Islet precursor cell (in vitro differentiated cells): Measurements from ENCODE around the gene TTLL9.

Source experiments
- DNase-seq: peaks from one replicate; pipeline ENCODE4 v3.0.0-alpha.2; 2018

TTLL9 gene

DNA sequence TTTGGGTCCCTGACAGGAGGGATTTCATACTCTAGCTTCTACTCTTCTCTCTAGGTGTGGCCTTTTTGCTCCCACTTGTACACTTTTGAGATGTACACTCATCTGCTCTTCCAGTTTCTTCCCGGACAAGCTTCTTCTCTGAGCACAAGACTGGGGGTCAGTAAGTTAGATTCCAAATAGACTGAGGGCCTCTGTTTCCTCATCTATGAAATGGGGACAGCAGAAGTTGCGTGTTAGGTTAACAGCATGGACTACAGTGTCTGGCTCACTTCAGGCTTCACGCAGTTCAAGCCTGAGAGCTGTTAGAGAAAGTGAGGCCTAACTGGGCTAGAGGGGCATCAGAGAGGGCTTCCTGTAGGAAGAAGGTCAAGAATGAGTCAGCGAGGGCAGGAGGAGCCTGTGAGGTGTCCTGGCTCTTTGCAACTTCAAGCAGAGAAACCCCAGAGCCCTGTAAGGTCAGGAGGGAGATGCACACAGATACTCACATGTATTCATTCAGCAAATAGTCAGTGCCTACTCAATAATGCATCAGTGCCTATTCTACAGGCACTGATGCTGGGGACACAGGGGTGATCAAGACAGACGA, 118.1 kb downstream of the TTLL9 start:
- DNase-seq, result peak; percentile 72

DNA sequence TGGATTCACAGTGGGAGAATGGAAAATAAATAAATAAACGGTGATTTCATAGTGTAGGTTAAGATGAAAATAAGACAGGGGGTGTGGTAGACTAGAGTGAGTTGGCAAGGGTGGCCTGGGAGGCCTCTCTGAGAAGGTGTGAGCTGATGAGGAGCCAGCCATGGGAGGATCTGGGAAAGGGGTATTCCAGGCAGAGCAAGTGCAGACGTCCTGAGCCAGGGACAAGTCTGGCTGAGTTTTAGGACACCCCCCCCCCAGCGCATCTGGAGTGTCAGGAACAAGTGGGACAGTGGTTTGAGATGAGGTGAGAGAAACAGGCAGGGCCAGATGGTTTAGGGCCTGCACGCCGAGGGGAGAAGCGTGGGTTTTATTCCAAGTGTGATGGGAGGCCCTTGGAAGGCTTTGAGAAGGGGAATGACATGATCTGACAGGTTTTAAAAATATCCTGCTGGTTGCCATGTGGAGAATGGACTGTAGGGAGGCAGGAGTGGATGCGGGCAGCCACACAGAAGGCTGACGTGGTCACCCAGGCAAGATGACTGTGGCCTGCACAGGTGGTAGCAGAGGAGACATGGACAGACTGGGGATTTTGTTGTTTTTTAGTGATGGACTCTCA, 118.7 kb downstream of the TTLL9 start:
- DNase-seq, result no peak

DNA sequence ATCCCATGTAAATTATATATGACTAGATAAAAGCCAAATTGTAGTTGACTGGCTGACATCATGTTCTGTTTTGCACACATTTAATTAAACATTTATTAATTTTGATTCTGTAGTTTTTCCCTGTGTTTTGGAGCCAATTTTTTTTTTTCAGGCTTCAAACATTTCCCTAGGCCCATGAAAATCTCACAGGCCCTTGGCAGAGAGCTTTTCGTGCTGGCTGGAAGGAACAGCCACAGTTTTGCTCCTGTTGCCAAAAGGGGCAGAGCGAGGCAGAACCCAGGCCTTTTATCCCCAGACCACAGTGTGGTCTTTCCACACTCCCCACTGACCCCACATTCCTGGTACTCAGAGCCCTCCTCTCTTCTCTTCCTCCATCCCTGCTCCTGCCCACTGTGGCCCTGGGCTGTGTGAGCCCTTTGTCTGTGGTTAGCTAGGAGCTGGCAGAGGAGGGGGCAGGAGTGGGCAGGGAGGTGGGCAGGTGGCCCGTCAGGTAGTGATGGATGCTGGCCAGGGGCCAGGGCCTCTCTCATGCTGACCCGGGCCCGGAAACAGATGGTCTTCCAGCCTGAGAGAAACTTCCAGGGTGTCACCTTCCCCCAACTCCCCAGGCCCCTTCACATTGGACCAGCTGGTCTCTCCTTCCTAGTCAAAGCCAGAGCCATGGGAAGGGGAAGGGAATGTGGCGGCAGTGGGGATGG, 120.4 kb downstream of the TTLL9 start:
- DNase-seq, result no peak

DNA sequence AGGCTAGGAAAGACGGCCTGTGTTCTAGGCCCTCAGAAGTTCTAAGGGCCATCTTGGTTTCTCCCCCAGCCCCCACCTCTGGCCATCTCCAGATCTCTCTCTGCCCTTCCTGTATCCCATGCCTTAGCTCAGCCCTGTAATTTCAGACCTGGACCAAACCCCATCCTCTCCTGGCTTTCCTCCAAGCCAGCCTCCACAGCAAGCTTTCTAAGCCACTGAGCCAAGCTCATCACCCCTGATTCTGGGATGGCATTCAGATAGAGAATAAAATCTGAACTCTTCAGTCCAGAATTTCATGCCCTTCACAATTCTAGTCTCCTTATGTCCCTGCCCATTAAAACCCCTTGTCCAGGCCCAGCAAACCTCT, 120.9 kb downstream of the TTLL9 start:
- no peak for DNase-seq

DNA sequence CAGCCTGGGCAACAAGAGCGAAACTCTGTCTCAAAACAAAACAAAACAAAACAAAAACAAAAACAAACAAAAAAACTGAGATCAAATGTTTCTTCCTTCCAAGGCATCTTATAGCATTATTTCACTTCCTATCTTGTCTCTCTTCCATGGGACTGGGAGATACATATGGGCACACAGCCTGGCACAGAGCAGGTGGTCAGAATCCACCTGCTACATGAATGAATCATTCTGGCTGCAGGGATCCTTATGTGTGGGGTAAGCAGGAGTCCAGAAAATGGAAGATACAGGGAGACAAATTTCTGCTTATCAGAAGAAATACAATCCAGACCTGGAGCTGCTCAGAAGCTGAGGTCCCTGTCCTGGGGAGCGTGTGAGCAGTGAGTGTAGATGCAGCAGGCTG, 121.7 kb downstream of the TTLL9 start:
- DNase-seq, result no peak
